Uterus (tissue), 2 donors: Measurements from ENCODE around the gene ATOSA.

Experiments used
- POLR2A ChIP-seq, 2 donors: fragments of 450-650 bp; IDR thresholded peaks; one replicate each; pipeline ENCODE4 v1.6.1; 2016; ENCODE audit warnings: antibody characterized with exemption in 2 of 2, mild to moderate bottlenecking in 1 of 2, moderate library complexity in 1 of 2
- TF ChIP-seq, protein P1 (sequence below), 4 experiments: fragments of 200-600 bp in 2 of 4; fragments of 450-650 bp in 2 of 4; sonication (generic) in 2 of 4; IDR thresholded peaks; one replicate each; pipeline ENCODE4 v1.5.1; 2016 to 2019; ENCODE audit warnings: antibody characterized with exemption in 4 of 4, mild to moderate bottlenecking in 2 of 4, moderate library complexity in 1 of 4

DNA sequence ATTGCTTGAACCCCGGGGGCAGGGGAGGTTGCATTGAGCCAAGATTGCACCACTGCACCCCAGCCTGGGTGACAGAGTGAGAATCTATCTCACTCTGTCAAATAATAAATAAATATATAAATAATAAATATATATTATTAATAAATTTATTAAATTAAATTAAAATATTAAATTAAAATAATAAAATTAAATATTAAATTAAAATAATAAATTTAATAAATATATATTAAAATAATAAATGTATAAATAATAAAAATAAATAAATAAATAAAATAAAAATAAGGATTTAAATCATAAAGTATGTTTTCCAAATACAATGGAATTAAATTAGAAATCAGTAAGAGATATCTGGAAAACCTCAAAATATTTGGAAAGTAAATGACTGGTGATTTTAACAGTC is 43.3 kb downstream of the ATOSA start:
- TF ChIP-seq, protein P1, sequence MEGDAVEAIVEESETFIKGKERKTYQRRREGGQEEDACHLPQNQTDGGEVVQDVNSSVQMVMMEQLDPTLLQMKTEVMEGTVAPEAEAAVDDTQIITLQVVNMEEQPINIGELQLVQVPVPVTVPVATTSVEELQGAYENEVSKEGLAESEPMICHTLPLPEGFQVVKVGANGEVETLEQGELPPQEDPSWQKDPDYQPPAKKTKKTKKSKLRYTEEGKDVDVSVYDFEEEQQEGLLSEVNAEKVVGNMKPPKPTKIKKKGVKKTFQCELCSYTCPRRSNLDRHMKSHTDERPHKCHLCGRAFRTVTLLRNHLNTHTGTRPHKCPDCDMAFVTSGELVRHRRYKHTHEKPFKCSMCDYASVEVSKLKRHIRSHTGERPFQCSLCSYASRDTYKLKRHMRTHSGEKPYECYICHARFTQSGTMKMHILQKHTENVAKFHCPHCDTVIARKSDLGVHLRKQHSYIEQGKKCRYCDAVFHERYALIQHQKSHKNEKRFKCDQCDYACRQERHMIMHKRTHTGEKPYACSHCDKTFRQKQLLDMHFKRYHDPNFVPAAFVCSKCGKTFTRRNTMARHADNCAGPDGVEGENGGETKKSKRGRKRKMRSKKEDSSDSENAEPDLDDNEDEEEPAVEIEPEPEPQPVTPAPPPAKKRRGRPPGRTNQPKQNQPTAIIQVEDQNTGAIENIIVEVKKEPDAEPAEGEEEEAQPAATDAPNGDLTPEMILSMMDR (IDR thresholded peaks at IDR 0.05) = no peak
- TF ChIP-seq POLR2A (IDR thresholded peaks at IDR 0.05) = no peak
